HG02763 (cell line): Measurements from ENCODE around the gene PIAS2.
A peak's percentile ranks its signal among the peaks of the same experiment; 100 is the strongest.

Experiments used
- ATAC-seq: cut with Tn5 transposase; IDR thresholded peaks from one replicate; pipeline ENCODE4 v1.9.1; 2021; ENCODE audit warnings: mild to moderate bottlenecking, moderate library complexity; ENCODE audit not compliant: unreplicated experiment

Gene PIAS2

DNA sequence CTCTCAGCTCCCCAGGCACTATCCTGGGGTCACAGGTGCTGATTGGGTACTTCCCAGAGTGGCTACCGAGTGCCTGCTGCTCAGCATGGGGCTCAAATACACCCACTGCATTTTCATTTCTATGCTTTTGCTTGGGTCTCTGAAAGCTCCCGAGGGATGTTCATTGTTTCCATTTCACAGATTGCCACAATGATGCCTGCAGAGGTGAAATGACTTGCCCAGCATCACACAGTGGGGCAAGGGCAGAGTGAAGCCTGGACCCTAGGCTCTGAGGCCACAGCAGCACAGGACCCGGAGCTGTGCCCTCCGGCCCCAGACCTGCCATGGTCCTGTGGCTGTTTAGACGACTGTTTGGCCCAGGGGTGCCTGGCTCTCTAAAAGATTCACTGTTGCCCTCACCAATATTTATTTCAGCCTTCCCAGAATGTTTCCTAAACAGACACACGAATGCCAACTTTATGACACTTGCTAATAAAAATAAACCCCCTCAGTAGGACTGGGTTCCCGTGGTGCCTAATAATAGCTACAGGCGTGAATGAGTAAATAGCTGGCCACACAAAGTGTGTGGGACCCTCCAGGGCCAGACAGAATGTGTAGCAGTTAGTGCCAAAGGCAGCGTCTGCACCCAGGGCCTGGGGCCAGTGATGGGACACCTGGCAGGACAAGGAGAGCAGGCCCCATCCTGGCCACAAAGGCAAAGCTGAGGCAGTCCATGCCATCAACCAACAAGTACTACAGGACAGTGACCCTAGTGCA is 149.0 kb downstream of the PIAS2 start:
- ATAC-seq = no peak

DNA sequence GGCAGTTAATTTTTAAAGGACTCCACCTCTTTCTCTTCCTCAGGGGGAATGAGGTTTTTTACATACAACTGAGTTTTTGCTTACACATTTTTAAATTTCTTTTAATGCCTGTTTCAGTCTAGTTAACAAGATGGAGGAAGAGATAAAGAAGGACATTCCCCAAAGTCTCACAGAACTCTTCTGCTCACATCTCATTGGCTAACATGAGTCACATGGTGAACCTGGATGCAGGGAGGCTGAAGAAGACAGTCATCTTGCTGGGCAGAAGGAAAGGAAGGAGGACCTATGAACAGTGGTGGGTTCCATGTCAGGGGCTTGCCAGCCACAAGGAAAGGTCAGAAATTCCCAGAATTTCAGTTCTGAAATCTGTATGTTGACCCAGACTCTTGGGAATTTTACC is 150.1 kb downstream of the PIAS2 start:
- ATAC-seq = no peak

DNA sequence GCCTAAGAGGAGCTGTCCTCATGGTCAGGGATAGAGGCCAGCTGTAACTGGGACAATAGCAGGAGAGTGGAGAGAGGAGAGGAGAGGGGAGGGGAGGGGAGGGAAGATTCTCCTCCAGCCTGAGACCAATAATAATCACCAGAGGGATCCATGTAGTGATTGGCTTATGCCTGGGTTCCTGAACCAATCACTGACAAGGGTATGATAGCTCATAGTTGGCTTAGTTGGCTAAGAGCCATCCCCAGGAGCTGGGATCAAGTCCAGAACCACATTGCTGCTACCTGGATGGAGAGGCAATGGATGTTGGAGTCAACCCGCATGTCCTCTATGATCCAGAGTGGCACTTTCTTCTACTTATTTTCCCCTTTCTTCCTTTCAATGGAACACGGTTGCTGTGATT is 152.7 kb downstream of the PIAS2 start:
- ATAC-seq = no peak

DNA sequence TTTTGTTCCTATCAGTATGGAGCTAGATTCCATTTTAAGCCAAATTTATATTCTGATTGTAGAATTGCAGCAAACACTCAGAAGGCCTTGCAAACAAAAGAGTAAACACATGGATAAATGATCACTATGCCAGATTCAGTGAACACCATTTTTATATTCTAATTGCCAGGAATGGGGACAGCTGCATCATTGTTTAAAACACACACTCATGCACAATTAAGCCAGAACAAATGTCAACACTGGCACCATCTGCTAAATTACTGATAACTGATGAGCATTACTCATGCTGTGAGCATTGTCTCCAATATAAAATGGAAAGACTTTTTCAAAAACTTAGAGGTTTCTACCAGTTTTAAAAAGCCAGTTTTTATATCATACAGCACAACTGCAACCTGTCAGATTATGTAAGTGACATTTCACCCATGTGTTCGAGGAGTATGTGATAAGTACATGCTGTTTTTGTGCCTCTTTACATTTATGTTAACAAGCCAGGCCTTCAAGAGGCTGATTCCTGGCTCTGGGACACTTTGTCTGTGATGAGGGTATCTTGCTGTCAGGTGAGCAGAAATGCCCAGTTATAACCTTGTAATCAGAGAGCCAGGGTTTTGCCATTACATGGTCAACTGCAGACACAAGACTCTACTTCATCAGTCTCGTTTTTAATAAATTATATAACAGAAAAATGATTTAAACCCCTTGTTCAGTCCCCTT is 156.1 kb downstream of the PIAS2 start:
- no peak for ATAC-seq

DNA sequence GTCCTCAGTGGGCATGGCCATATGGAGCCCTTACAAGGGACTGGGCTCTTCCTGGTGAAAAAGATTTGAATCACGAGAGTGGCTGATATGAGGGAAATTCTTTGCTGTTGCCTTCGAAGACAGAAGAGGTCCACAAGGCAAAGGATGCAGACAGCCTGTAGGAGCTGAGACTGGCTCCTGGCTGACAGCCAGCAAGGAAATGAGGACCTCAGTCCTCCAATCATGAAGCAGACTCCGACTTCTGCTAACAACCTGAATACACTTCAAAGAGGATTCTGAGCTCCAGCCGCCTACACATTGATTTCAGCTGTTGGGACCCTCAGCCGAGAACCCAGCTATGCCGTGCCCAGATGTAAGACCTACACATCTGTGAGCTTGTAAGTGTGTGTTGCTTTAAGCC is 157.4 kb downstream of the PIAS2 start:
- no peak for ATAC-seq

DNA sequence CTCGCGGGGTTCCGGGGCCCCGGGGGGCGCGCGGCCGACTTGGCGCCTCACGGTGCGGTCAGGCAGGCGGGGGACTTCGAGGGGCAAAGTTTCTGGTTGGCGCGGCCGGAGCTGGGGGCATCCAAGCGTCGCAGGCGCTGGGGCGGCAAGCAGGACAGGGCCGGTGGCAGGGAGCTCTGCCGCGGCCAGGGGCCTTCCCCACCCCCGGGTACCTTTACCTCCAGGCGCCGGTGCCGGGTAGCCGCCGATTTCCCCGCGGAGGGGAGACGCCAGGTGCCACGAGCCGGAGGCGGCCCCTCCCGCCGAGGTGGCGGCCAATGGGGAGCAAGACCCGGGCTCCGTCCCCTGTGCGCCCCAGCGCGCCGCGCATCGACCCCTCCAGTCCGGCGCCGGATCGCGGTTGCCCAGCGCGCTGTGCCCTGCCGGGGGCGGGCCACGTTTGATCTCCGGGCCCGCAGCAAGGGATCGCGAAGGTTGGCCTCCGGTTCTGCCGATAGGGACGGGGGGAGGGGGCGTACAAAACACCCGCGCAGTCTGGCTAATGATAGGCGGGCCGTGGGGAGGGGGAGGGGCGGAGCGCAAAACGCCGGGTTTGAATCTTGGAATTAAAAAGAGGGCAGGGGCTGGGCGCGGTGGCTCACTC is 160.6 kb downstream of the PIAS2 start, which contains the start of gene ST8SIA5:
ST8SIA5 (minus strand) TSS at position 495 of the 643 bp plus-strand sequence. CDS start 545 bp downstream, outside the sequence.
- no peak for ATAC-seq

DNA sequence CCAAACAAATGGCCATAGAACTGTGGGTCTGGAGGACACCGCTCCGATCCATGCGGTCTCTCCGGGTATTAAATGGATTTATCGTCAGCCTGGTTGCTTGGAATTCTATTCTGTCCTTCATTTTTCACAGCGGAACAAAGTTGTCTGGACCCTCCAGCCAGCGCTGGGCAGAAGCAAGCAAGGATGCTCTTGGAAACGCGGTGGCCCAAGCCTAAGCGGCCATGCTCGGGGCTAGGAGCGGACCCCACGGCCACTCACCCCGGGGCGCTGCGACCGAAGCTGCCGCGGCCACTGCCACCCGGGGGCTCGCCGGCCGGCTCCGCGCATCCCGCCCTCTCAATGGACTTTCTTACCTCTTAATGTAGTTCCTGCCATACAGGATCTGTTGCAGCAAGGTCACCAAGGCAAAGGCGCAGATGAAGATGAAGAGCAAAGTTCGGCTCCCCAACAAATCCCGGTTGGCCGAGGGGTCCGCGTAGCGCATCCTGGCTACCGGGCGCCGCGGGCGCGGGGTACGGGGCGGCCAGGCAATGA is 161.2 kb downstream of the PIAS2 start:
- ATAC-seq = no peak

DNA sequence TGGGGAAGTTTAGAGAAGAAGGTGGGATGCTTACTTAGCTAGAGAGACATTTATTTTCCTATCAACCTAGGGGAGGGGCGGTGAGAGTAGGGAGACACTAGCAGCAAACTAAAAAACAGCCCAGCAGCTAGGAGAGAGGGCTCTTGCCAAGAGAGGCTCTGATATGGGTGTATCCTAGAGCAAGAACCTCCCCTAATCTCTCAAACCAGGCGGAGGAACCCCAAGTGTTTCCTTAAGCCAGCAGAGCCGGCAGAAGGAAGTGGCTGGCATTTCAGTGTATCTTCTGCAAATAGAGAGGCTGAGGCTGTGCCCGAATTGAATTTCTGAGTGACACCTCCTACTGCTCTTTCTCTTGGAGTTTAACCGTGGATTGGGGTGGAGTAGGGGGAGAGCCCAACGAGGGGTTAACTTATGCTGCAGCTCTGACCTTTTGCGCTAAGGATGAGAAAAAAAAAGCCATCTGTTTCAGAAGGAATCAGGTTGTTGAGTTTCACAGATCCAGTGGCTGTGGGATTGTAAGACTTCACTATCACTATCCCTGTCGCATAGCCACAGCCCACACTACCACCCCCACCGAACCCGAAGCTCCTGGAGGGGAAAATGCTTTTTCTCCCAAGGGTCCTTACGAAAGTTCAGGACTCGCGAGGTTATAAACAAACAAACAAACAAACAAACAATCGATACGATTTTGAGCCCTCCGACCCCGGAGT is 161.8 kb downstream of the PIAS2 start:
- no peak for ATAC-seq

DNA sequence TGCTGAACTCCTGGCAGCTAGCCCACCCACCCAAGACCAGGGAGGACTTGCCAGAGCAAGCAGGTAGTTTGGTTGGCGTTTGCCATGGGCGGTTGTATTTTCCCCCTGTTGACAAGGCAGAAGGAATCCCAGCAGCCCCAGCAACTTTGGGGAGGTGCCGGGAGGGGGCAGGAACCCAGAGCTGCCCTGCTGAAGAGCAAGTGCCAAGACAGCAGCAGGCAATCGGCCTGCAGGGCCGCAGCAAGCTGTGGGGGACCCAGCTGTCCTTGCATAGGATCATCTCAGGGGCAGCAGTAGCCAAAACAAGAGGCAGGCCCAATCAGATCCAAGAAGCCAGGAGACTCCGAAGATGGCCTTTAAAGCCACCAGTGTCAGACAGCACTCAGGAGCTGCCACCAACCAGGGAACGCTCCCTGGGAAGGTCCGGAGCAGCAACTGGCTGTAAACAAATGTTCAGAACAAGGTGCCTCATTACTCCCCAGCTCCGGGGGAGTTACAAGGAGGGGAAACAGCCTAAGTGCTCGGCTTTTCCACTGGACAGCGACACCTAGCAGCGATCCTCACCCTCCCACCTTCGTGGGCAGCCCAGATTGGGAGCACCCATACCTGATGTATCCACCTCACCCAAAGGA is 162.5 kb downstream of the PIAS2 start:
- ATAC-seq = no peak

DNA sequence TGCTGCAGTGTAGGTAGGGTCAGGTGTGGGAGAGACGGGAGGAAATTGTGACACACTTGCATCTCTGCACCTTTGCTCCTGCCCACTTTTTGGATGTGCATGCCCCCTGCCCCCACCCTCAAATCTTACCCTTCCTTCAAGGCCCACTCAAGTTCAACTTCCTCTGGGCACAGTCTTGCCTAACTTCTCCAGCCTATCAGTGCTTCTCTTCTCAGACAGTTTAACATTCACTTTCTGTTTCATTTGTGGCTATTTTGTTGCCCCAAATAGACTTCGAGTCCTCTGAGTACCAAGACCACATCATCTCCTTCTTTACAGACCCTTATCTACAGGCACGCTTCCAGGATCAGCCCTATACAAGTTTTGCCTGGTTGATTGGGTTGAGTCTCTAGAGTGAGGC is 163.1 kb downstream of the PIAS2 start:
- peak; percentile 42 for ATAC-seq
